DMS 273 treated with DMSO at 0.1 percent for 48 hours (cell line): ENCODE measurements around the gene GP2.
"Not testable (repeated sequence)": the region's sequence is repeated elsewhere in the genome, so short reads cannot be mapped to it uniquely, and the experiment has no call there.

Experiments used
- DNase-seq: peaks from one replicate; lab custom pipeline; 2025; lab: John Stamatoyannopoulos, UW

Gene GP2

GRCh38 chr16:20325005-20325404 lies 2.3 kb downstream of the GP2 start:
- DNase-seq = no peak

GRCh38 chr16:20323591-20324117 lies 3.7 kb downstream of the GP2 start:
- DNase-seq = no peak

- no peak for DNase-seq
Measured at GRCh38 chr16:20322696-20323095, 4.6 kb downstream of the GP2 start.

- no peak for DNase-seq
Measured at GRCh38 chr16:20321671-20322070, 5.6 kb downstream of the GP2 start.

- DNase-seq = not testable (repeated sequence)
Measured at GRCh38 chr16:20321051-20321450, 6.3 kb downstream of the GP2 start.

GRCh38 chr16:20320592-20320991 lies 6.7 kb downstream of the GP2 start:
- no peak for DNase-seq

GRCh38 chr16:20320178-20320577 lies 7.1 kb downstream of the GP2 start:
- DNase-seq = no peak

- no peak for DNase-seq
Measured at GRCh38 chr16:20319406-20319805, 7.9 kb downstream of the GP2 start.

- DNase-seq = no peak
Measured at GRCh38 chr16:20318437-20318836, 8.9 kb downstream of the GP2 start.

GRCh38 chr16:20318006-20318405 lies 9.3 kb downstream of the GP2 start:
- DNase-seq = no peak

- no peak for DNase-seq
Measured at GRCh38 chr16:20317117-20317516, 10.2 kb downstream of the GP2 start.

GRCh38 chr16:20316715-20317114 lies 10.6 kb downstream of the GP2 start:
- no peak for DNase-seq

- DNase-seq = no peak
Measured at GRCh38 chr16:20315764-20316163, 11.5 kb downstream of the GP2 start.

GRCh38 chr16:20314575-20314974 lies 12.7 kb downstream of the GP2 start:
- no peak for DNase-seq

- DNase-seq = no peak
Measured at GRCh38 chr16:20313741-20314140, 13.6 kb downstream of the GP2 start.

- DNase-seq = not testable (repeated sequence)
Measured at GRCh38 chr16:20312536-20313095, 14.7 kb downstream of the GP2 start.

- no peak for DNase-seq
Measured at GRCh38 chr16:20311548-20311947, 15.8 kb downstream of the GP2 start.

- no peak for DNase-seq
Measured at GRCh38 chr16:20310421-20311395, 16.6 kb downstream of the GP2 start.

- no peak for DNase-seq
Measured at GRCh38 chr16:20309786-20310185, 17.5 kb downstream of the GP2 start.

GRCh38 chr16:20308801-20309590 lies 18.3 kb downstream of the GP2 start:
- no peak for DNase-seq

- no peak for DNase-seq
Measured at GRCh38 chr16:20308266-20308665, 19.0 kb downstream of the GP2 start.

- DNase-seq = no peak
Measured at GRCh38 chr16:20307791-20308190, 19.5 kb downstream of the GP2 start.
